SJCRH30 (cell line): ENCODE measurements around the gene OR2T27. TPM values are rescaled to one million over a fixed set of nuclear protein-coding genes. Genes with fewer than 3 reads are reported as not detected.
"Not testable (repeated sequence)": the region's sequence is repeated elsewhere in the genome, so short reads cannot be mapped to it uniquely, and the experiment has no call there.

Experiments used
- DNase-seq, 2 experiments: peaks; one replicate each; pipeline ENCODE4 v3.0.0-alpha.2; 2015 to 2020
- H3K27ac ChIP-seq: fragments of 250-450 bp; sonication (Bioruptor Pico); 2 replicates; pipeline ENCODE4 v1.5.1; 2020; ENCODE audit warnings: mild to moderate bottlenecking, moderate library complexity
- H3K27me3 ChIP-seq: fragments of 250-450 bp; sonication (Bioruptor Pico); 2 replicates; pipeline ENCODE4 v1.5.1; 2020; ENCODE audit warnings: mild to moderate bottlenecking, moderate library complexity
- H3K36me3 ChIP-seq: fragments of 250-450 bp; sonication (Bioruptor Pico); 2 replicates; pipeline ENCODE4 v1.5.1; 2020; ENCODE audit warnings: mild to moderate bottlenecking, moderate library complexity
- H3K4me1 ChIP-seq: fragments of 250-450 bp; sonication (Bioruptor Pico); 2 replicates; pipeline ENCODE4 v1.5.1; 2020; ENCODE audit warnings: mild to moderate bottlenecking, moderate library complexity
- H3K4me3 ChIP-seq: fragments of 250-450 bp; sonication (Bioruptor Pico); 2 replicates; pipeline ENCODE4 v1.5.1; 2020; ENCODE audit warnings: mild to moderate bottlenecking, moderate library complexity
- H3K9me3 ChIP-seq: fragments of 250-450 bp; sonication (Bioruptor Pico); replicated peaks from 2 replicates; pipeline ENCODE4 v1.5.1; 2020; ENCODE audit warnings: mild to moderate bottlenecking, moderate library complexity
- total RNA-seq: library from RNA; depleted of rRNA; stranded (reverse); fragments of >200 nt; shearing (Covaris generic); gene quantifications from 2 replicates; pipeline ENCODE4 v1.2.3, GENCODE V29; 2014

OR2T27 gene
- total RNA-seq, 1 experiment from 2014 or later = not detected

DNA sequence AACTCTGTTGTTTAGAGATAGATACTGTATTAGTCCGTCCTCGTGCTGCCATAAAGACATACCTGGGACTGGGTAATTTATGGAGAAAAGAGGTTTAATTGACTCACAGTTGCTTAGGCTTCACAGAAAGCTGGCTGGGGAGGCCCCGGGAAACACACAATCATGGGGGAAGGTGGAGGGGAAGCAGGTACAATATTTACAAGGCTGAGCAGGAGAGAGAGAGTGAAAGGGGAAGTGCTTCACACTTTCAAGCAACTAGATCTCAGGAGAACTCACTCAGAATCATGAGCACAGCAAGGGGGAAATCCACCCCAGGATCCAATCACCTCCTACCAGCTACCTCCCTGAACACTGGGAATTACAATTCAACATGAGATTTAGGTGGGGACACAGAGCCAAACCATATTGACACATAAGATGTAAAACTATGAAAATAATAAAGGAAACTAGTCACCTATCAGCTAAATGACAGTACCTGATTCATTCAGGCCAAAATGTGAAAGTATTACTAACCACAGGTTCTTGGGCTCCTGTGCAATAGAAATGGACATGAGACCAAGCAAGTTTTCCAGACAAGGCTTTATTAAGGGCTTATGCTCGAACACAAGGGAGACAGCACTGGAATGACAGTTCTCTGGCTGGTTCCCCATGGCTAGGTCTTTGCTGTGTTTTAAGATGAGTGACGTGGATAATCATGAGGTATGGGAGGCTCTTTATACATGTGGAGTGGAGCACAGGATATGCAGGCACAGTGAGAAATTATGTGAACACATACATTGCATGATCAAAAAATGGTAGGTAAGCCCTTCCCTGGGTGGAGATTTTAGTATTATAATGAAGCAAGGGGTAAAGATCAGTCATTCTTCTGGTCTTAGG, 8.4 kb upstream of the OR2T27 start:
- not testable (repeated sequence) for H3K27me3 ChIP-seq, H3K4me1 ChIP-seq, H3K27ac ChIP-seq, DNase-seq, H3K4me3 ChIP-seq, H3K36me3 ChIP-seq, H3K9me3 ChIP-seq

DNA sequence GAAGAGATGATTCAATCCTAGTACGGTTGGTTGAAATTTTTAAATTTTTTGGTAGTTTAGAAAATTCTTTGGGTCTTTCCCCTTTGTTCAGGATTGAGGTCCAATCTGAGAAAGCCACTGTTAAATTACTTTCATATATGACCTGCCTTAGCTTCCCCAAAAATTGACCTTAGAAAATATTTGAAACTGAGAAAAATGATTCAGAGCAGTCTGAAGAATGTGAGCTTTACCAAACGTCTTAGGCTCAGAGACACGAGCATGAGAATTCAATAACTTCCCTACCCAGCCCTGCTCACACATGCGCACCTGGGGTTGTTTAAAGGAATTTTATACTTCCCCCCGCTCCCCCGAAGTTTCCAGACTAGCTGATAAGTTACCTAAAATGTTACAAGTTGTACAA, 1.5 kb upstream of the OR2T27 start:
- not testable (repeated sequence) for H3K9me3 ChIP-seq, H3K4me1 ChIP-seq, H3K36me3 ChIP-seq, DNase-seq, H3K27ac ChIP-seq, H3K4me3 ChIP-seq, H3K27me3 ChIP-seq

DNA sequence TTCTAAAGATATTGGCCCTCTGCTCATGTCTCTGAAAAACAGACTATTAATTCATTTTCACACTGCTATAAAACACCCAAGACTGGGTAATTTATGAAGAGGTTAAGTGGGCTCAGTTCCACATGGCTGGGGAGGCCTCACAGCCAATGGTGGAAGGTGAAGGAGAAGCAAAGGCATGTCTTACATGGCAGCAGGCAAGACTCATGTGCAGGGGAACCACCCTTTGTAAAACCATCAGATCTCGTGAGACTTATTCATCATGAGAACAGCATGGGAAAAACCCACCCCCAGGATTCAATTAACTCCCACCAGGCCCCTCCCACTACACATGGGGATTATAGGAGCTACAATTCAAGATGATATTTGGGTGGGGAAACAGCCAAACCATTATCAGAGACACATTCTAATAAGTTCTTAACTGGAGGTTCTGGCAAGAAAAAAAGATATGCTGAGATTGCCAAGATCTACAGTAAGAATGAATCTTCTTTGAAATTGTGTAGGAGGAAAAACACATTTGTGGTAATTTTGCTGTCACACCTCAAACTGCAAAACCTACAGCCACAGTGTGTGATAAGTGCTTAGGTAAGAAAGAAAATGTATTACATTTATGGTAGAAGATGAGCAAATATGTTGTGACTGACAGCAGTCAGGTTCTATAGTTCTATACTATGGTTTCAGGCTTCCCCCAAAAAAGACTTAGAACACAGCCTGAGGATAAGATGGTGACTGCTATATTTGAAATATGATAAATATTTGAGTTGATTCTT, 6.4 kb downstream of the OR2T27 start:
- H3K27ac ChIP-seq, H3K4me3 ChIP-seq, H3K4me1 ChIP-seq, H3K9me3 ChIP-seq, DNase-seq, H3K27me3 ChIP-seq, H3K36me3 ChIP-seq: not testable (repeated sequence)

DNA sequence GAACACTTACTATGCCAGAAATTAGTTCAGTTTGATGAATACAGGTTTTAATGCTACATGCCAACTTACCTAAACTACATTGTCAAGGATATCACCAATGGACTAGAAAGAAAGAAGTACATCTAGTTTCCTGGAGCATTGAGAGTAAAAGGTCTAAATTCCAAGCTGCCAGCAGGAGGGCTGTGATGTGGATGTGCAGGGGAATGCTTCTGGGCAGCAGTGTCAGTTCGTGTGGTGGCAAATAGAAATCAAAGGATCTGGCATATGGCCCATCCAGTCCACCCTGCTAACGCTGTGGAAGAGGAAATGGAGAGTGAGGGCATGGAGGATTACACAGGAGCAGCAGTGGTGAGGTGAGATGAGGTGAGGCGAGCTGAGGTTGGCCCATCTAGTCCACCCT, 10.2 kb downstream of the OR2T27 start, which contains the start of gene OR2T35:
TSS of gene OR2T35 (minus strand) at position 101 of the 400 bp plus-strand sequence. CDS start 6,020 bp downstream, outside the sequence.
- not testable (repeated sequence) for H3K4me1 ChIP-seq, H3K27me3 ChIP-seq, H3K27ac ChIP-seq, H3K4me3 ChIP-seq, H3K36me3 ChIP-seq, H3K9me3 ChIP-seq, DNase-seq

DNA sequence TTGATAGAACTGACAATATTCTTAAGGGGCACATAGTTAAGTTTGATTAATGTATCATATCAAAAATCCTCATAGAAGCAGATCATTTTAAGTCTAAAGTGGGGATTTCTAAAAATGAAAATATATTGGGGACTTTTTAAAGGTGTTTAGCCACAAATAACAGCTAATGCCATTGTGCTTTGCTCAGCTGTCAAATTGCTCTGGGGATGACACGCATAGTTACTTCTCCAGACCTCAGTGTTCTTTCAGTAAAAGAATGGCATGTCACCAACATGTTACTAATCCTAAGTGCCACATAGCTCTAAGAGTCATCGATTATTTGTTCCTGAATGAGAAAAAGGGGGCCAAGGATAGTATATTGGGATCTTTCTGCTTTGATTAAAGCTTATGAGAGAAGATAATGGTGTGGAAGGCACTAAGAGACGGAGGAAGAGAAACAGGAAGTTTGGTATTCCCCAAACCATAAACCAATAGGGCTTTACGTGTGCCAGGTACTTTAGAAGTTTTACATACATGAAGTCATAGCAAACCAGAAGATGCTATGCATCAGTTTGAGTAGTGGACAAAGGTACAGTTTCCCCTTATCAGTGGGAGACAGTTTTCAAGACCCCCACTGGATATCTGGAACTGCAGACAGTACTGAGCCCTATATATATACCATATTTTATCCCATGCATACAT, 12.2 kb downstream of the OR2T27 start:
- not testable (repeated sequence) for H3K27ac ChIP-seq, H3K4me1 ChIP-seq, H3K4me3 ChIP-seq, H3K9me3 ChIP-seq, H3K36me3 ChIP-seq, DNase-seq, H3K27me3 ChIP-seq

DNA sequence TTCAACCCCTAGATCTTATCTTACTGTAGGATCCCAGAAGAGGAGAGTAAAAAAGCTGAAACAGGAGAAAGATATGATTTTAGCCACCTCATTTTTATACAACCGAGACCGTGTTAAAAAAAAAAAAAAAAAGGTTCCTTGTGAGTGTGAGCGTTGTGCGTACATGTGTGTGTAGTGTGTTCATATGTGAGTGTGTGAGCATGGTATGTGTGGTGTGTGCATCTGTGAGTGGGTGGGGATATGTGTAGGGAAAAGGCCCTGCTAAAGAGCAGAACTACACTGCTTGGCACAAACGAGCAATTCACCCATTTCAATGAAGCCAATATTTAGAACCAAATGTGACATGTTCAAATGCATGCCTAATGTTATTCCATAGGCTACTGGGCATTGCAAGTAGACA, 13.7 kb downstream of the OR2T27 start:
- not testable (repeated sequence) for H3K4me1 ChIP-seq, H3K27me3 ChIP-seq, H3K9me3 ChIP-seq, H3K4me3 ChIP-seq, DNase-seq, H3K27ac ChIP-seq, H3K36me3 ChIP-seq

DNA sequence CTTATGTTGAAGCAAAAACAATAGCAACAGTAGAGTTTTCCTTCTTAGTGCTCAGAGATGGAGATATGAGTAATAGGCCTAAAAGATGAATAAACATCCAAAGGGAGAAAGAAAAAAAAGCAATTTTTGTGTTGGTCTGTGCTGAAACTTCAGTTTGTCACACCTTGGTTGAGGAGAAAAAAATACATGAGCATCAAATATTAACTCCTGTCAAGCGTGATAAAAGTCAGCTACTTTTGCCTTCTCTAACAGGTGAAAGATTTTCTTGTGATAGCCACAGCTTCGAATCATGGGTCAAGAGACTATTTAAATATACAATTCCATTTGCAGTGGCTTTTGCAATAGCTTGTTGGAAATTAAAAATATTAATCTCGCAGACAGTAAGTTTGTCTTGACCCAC, 14.4 kb downstream of the OR2T27 start:
- not testable (repeated sequence) for H3K27me3 ChIP-seq, H3K4me1 ChIP-seq, H3K4me3 ChIP-seq, H3K27ac ChIP-seq, DNase-seq, H3K9me3 ChIP-seq, H3K36me3 ChIP-seq

DNA sequence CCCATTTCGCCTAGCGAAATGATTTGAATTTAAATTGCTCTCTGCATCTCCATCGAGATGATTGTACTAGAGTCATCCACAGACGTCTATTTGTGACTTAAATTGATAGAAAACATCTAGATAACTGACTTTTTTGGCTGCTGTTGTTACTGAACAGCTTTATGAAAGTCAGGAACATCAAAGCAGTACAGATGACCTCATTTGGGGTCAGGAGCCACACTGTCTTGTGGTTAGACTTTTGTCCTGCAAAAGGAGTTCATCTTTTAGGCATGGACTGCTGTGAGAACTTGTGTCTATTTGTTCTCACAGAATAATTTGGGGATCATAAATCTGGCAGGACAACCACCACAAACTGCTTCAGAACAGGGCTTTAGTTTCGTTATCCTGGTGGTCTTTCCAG, 15.7 kb downstream of the OR2T27 start:
- H3K27ac ChIP-seq, H3K27me3 ChIP-seq, H3K36me3 ChIP-seq, H3K9me3 ChIP-seq, H3K4me3 ChIP-seq, DNase-seq, H3K4me1 ChIP-seq: not testable (repeated sequence)

DNA sequence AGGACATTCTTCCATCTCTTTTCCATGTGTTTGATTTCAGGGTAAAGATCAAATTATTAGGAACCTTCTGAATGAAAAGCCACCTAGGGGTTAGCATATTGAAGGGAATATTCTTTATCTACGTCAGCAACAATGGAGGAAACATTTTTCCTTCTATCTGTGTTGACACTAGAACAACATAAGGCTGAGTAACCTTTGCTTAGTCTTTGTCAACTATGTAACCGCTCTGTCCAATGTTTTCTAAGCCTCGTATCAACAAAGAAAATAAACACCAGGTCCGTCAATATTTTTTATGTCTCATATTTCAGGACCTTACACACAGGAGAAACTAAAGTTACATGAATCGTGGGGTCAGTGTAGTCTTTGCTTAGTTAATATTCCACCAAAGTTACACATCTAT, 18.7 kb downstream of the OR2T27 start:
- H3K27me3 ChIP-seq, DNase-seq, H3K27ac ChIP-seq, H3K4me3 ChIP-seq, H3K4me1 ChIP-seq, H3K36me3 ChIP-seq, H3K9me3 ChIP-seq: not testable (repeated sequence)

DNA sequence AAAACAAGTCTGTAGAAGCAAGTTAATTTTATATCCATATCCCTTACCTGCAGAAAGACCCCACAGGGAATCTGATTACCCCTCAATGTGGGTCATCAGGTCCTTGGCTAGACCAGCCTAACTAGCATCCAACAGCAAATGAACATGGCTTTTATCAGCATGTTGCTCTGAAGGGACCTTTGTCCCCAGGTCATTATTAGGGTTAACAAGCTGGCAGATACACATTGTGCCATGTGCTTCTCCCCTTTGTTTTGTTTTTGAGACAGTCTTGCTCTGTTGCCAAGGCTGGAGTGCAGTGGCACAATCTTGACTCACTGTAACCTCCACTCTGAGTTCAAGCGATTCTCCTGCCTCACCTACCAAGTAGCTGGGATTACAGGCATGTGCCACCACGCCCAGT, 20.3 kb downstream of the OR2T27 start, which contains the start of gene OR2T11:
TSS of gene OR2T11 (minus strand) at position 101 of the 400 bp plus-strand sequence. CDS start 7,963 bp downstream, outside the sequence.
- H3K27me3 ChIP-seq, DNase-seq, H3K4me3 ChIP-seq, H3K4me1 ChIP-seq, H3K9me3 ChIP-seq, H3K27ac ChIP-seq, H3K36me3 ChIP-seq: not testable (repeated sequence)

DNA sequence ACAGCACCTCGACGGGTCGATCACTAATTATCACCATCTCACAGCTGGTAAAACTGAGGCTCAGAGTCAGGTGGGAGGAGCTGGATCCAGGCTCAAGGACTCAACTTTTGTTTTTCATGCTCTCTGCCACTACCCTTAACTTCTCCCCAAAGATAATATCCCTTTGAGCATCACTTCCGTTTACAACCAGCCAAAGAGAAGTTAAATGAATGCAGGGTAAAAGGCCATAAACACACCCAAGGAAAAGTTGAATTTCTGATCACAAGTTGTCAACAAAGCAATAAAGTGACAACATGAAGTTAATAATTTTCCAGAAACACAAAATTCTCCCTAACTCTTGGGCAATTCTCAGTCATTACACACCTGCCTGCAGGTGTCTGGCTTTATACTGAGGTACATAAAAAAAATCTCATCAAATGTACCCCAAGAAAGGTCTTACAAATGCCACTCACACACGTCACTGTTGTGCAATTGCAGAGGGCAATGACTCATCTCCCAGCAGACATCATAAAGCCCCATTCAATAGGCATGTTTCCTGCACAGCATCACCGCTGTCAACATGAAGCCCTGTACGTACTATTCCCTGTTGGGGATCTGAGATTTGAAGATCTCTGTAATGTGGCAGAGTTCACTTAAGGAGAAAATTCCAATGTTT, 23.8 kb downstream of the OR2T27 start:
- no peaks in the 10 kb centered on the region for H3K36me3 ChIP-seq
- DNase-seq = no peak
- no peaks in the 10 kb centered on the region for H3K4me1 ChIP-seq
- H3K4me3 ChIP-seq = no peak overlapping the region
- H3K27ac ChIP-seq = no peak overlapping the region
- no peaks in the 10 kb centered on the region for H3K9me3 ChIP-seq
- no peaks in the 10 kb centered on the region for H3K27me3 ChIP-seq

DNA sequence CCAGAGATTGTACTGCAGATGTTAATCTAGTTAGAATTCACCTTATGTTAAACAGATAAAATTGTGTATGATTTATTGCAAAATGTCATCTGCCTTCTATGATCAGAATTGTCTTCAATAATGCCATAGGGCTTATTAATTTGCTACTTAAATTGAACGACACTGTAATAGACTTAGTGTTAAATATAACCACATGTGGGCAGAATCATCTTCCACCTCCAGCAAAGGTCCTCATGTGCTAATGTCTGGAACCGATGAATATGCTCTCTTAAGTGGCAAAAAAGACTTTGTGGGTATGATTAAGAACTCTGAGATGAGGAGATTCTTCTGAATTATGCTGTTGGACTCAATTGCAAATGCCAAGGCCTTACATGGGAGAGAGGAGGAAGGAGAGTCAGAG, 24.8 kb downstream of the OR2T27 start:
- Histone ChIP-seq H3K27me3 (no peaks in the 10 kb centered on the region), H3K9me3 (no peaks in the 10 kb centered on the region), H3K4me1 (no peaks in the 10 kb centered on the region), H3K36me3 (no peaks in the 10 kb centered on the region), H3K27ac (no peak overlapping the region), H3K4me3 (no peak overlapping the region)
- DNase-seq = no peak

DNA sequence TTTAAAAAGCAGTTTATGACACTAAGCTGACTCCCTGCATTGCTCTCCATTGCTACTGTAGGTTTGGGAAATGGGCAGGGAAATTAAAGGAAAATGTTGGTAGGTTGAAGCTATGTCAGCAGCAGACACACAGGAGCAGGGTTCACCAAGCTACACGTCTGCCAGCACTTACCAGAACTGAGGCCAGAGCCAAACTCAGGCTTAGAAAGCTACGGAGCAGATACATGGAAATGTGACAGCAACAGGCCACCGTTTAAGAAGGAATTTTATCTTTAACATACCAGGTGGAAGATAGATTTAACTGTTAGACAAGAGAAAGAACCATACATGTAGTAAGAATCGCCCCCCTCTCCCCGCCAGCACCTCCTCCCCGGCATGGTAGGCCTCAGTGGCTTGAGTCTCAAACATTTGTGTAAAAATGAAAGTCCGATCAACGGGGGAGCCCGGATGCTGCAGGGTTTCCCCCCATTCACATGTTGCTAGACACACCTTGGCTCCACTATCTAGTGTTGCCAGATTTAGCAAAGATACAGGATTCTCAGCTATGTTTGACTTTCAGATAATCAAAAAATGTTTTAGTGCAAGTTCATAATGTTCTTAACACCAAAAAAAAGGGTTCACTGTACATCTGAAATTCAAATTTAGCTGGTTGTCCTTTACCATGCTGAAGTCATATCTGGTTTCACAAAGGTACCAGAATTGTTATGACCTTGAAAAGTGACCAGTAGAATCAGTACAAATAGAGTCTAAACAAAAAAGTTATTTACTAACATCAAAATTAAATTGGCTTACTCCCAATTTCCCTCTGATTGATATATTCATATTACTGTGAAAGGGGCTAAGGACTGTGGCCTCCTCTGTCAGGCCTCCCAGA, 27.1 kb downstream of the OR2T27 start:
- Histone ChIP-seq H3K4me3 (no peak overlapping the region), H3K36me3 (no peaks in the 10 kb centered on the region), H3K9me3 (no peaks in the 10 kb centered on the region), H3K4me1 (no peaks in the 10 kb centered on the region), H3K27ac (no peak overlapping the region), H3K27me3 (no peaks in the 10 kb centered on the region)
- no peak for DNase-seq

DNA sequence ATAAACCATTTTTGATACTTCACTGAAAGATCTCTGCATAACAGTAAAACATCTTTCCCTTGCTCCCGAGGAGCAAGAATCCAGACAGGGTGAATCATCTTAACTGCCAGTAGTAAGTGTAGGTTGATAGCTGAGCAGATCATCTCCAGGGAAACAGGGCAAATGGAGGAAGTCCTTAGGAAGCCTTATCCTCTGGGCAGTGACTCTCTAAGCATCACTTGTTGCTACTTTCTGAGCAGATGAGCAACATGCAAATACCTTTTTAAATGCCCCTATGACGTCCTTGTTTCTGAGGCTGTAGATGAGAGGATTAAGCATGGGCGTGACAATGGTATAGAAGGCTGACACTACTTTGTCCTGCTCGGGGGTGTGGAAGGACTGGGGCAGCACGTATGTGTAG, 29.4 kb downstream of the OR2T27 start:
- no peaks in the 10 kb centered on the region for H3K4me1 ChIP-seq
- DNase-seq = no peak
- H3K9me3 ChIP-seq = no peaks in the 10 kb centered on the region
- H3K27me3 ChIP-seq = no peaks in the 10 kb centered on the region
- no peak overlapping the region for H3K4me3 ChIP-seq
- no peaks in the 10 kb centered on the region for H3K36me3 ChIP-seq
- no peak overlapping the region for H3K27ac ChIP-seq
